Smooth muscle cell (in vitro differentiated cells): ENCODE data around the gene TBC1D2. TPM values are rescaled to one million over a fixed set of nuclear protein-coding genes. Genes with fewer than 3 reads are reported as not detected.

Source experiments
- DNase-seq: peaks from one replicate; lab custom pipeline; 2025; ENCODE audit not compliant: unreplicated experiment; lab: John Stamatoyannopoulos, UW
- H2AFZ ChIP-seq: fragments of 200-600 bp; sonication (generic); 2 replicates; pipeline ENCODE4 v1.6.0; 2016; ENCODE audit warnings: antibody characterized with exemption, low read depth, mild to moderate bottlenecking
- H3F3A ChIP-seq: fragments of 200-600 bp; sonication (generic); 2 replicates; pipeline ENCODE4 v1.6.0; 2017; ENCODE audit warnings: antibody characterized with exemption, low read depth
- H3K27ac ChIP-seq: fragments of 200-600 bp; sonication (generic); 2 replicates; pipeline ENCODE4 v1.5.1; 2016; ENCODE audit warnings: low read depth, mild to moderate bottlenecking
- H3K27me3 ChIP-seq: fragments of 200-600 bp; sonication (generic); 2 replicates; pipeline ENCODE4 v1.6.1; 2016; ENCODE audit warnings: low read depth, mild to moderate bottlenecking
- H3K36me3 ChIP-seq: fragments of 200-600 bp; sonication (generic); 2 replicates; pipeline ENCODE4 v1.5.1; 2016; ENCODE audit warnings: low read depth
- H3K4me1 ChIP-seq: fragments of 200-600 bp; sonication (generic); 2 replicates; pipeline ENCODE4 v1.5.1; 2016; ENCODE audit warnings: low read depth
- H3K4me2 ChIP-seq: fragments of 200-600 bp; sonication (generic); 2 replicates; pipeline ENCODE4 v1.6.0; 2016; ENCODE audit warnings: mild to moderate bottlenecking
- H3K4me3 ChIP-seq: fragments of 200-600 bp; sonication (generic); 2 replicates; pipeline ENCODE4 v1.5.1; 2016; ENCODE audit warnings: mild to moderate bottlenecking
- H3K79me2 ChIP-seq: fragments of 200-600 bp; sonication (generic); 2 replicates; pipeline ENCODE4 v1.6.0; 2016; ENCODE audit warnings: low read depth, mild to moderate bottlenecking
- H3K9ac ChIP-seq: fragments of 200-600 bp; sonication (generic); 2 replicates; pipeline ENCODE4 v1.6.0; 2016; ENCODE audit warnings: low read depth
- H3K9me3 ChIP-seq: fragments of 200-600 bp; sonication (generic); replicated peaks from 2 replicates; pipeline ENCODE4 v1.5.1; 2016; ENCODE audit warnings: low read depth
- H4K20me1 ChIP-seq: fragments of 200-600 bp; sonication (generic); 2 replicates; pipeline ENCODE4 v1.6.0; 2016; ENCODE audit warnings: low read depth
- WGBS: methylation state at CpG from one replicate; pipeline ENCODE4 v1.1.7; 2016; ENCODE audit warnings: low lambda C conversion rate; 5-methylcytosine and 5-hydroxymethylcytosine counted together
- polyA plus RNA-seq: library from polyadenylated mRNA; unstranded; fragments of >200 nt; fragmentation: Nextera tagmentation; extraction: Ambion mirVana; gene quantifications from 2 replicates; pipeline ENCODE4 v1.2.1, GENCODE V29; 2016
- total RNA-seq: library from RNA; depleted of rRNA; stranded (reverse); fragments of >200 nt; gene quantifications from 2 replicates; pipeline ENCODE4 v1.2.3, GENCODE V29; 2014
- TF ChIP-seq, protein P1 (sequence below): fragments of 200-600 bp; sonication (generic); IDR thresholded peaks from 2 replicates; pipeline ENCODE4 v1.5.1; 2017; ENCODE audit warnings: borderline replicate concordance, mild to moderate bottlenecking, antibody characterized with exemption; ENCODE audit not compliant: insufficient read depth, poor library complexity, severe bottlenecking

TBC1D2 gene
- total and polyA plus RNA-seq, 2 experiments from 2014 or later, result 7.7 to 8.6 TPM

GRCh38 chr9:98240475-98240874 lies 15.0 kb downstream of the TBC1D2 start:
- TF ChIP-seq, protein P1, sequence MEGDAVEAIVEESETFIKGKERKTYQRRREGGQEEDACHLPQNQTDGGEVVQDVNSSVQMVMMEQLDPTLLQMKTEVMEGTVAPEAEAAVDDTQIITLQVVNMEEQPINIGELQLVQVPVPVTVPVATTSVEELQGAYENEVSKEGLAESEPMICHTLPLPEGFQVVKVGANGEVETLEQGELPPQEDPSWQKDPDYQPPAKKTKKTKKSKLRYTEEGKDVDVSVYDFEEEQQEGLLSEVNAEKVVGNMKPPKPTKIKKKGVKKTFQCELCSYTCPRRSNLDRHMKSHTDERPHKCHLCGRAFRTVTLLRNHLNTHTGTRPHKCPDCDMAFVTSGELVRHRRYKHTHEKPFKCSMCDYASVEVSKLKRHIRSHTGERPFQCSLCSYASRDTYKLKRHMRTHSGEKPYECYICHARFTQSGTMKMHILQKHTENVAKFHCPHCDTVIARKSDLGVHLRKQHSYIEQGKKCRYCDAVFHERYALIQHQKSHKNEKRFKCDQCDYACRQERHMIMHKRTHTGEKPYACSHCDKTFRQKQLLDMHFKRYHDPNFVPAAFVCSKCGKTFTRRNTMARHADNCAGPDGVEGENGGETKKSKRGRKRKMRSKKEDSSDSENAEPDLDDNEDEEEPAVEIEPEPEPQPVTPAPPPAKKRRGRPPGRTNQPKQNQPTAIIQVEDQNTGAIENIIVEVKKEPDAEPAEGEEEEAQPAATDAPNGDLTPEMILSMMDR, result no peak
- no peak overlapping the region for H3K4me2 ChIP-seq
- no peak for DNase-seq
- no peaks in the 10 kb centered on the region for H3K27me3 ChIP-seq
- WGBS, result 89% methylated on average over 3 of the region's 3 CpGs
- no peaks in the 10 kb centered on the region for H3K79me2 ChIP-seq
- H3K4me1 ChIP-seq, result peaks cover 6% of the 10 kb centered on the region
- H2AFZ ChIP-seq, result no peak overlapping the region
- no peak overlapping the region for H3K9ac ChIP-seq
- no peaks in the 10 kb centered on the region for H3K36me3 ChIP-seq
- no peak overlapping the region for H3K27ac ChIP-seq
- H3F3A ChIP-seq, result no peaks in the 10 kb centered on the region
- H3K4me3 ChIP-seq, result no peak overlapping the region
- no peaks in the 10 kb centered on the region for H4K20me1 ChIP-seq
- H3K9me3 ChIP-seq, result no peaks in the 10 kb centered on the region

DNA sequence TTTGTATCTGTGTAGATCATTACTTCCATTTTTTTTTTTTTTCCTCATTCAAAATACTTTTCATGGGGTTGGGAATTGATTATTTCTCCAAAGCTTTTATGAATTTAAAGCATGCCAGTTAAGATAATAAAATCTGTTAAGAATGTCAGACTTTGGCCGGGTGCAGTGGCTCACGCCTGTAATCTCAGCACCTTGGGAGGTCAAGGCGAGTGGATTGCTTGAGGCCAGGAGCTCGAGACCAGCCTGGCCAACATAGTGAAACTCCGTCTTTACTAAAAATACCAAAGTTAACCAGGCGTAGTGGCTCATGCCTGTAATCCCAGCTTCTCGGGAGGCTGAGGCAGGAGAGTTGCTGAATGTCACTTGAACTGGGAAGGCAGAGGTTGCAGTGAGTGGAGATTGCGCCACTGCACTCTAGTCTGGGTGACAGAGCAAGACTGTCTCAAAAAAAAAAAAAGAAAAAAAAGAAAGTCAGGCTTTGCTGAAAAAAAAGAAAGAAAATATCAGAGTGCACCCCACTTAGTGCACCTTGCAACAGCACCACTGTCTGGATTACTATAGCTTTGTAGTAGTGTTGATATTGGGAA lies 18.5 kb downstream of the TBC1D2 start:
- no peaks in the 10 kb centered on the region for H3K36me3 ChIP-seq
- no peaks in the 10 kb centered on the region for H4K20me1 ChIP-seq
- no peak overlapping the region for H3K4me3 ChIP-seq
- H3K79me2 ChIP-seq, result no peaks in the 10 kb centered on the region
- H3K4me2 ChIP-seq, result no peak overlapping the region
- H2AFZ ChIP-seq, result no peak overlapping the region
- TF ChIP-seq, protein P1, result no peak
- WGBS, result 81% methylated on average over 8 of the region's 8 CpGs
- no peak for DNase-seq
- no peak overlapping the region for H3K27ac ChIP-seq
- H3K9me3 ChIP-seq, result no peaks in the 10 kb centered on the region
- H3K9ac ChIP-seq, result no peak overlapping the region
- no peaks in the 10 kb centered on the region for H3K4me1 ChIP-seq
- no peaks in the 10 kb centered on the region for H3F3A ChIP-seq
- H3K27me3 ChIP-seq, result no peaks in the 10 kb centered on the region

- H2AFZ ChIP-seq, result no peak overlapping the region
Measured at GRCh38 chr9:98235126-98235525, 20.3 kb downstream of the TBC1D2 start.

More at GRCh38 chr9:98235126-98235525, 20.3 kb downstream of the TBC1D2 start:
- Histone ChIP-seq H3F3A (no peaks in the 10 kb centered on the region), H3K4me3 (no peak overlapping the region), H3K79me2 (no peaks in the 10 kb centered on the region), H3K36me3 (no peaks in the 10 kb centered on the region), H3K4me1 (no peaks in the 10 kb centered on the region), H3K9me3 (no peaks in the 10 kb centered on the region), H3K4me2 (no peak overlapping the region), H3K27me3 (no peaks in the 10 kb centered on the region), H3K9ac (no peak overlapping the region), H4K20me1 (no peaks in the 10 kb centered on the region), H3K27ac (no peak overlapping the region)
- TF ChIP-seq, protein P1, result no peak
- DNase-seq, result no peak
- 87% methylated on average over 9 of the region's 9 CpGs for WGBS
